ENCODE results near the gene ZDHHC18.

Gene ZDHHC18

GRCh38 chr1:26788515-26788785 is 38.0 kb upstream of the ZDHHC18 start:
- Histone ChIP-seq H3K4me3 (replicated peaks; ENCODE audit: insufficient read depth, low read length) (peak overlapping the region; percentile 68), H3K27me3 (ENCODE audit: insufficient read depth, poor library complexity, severe bottlenecking) (no peaks in the 10 kb centered on the region), H3K27ac (replicated peaks) (peak overlapping the region; percentile 100)
- DNase-seq (ENCODE audit: low read depth in 1 of 2, low spot score in 1 of 2) = no peak
- TF ChIP-seq POLR2AphosphoS5 (IDR thresholded peaks at IDR 0.05; ENCODE audit: low read depth) (no peak), CTCF (IDR thresholded peaks at IDR 0.05; ENCODE audit: insufficient read depth, low read length) (no peak), SPI1 (IDR thresholded peaks at IDR 0.05; ENCODE audit: borderline replicate concordance, low read depth) (no peak), REST (IDR thresholded peaks at IDR 0.05; ENCODE audit: insufficient replicate concordance, low read depth) (no peak), GABPA (IDR thresholded peaks at IDR 0.05; ENCODE audit: low read depth) (no peak)

GRCh38 chr1:26788836-26789611 is 37.5 kb upstream of the ZDHHC18 start:
- peak; percentile 62 to 92 for DNase-seq (ENCODE audit: low read depth in 1 of 2, low spot score in 1 of 2)
- Histone ChIP-seq H3K27ac (replicated peaks) (peak overlapping the region; percentile 100), H3K27me3 (ENCODE audit: insufficient read depth, poor library complexity, severe bottlenecking) (no peaks in the 10 kb centered on the region), H3K4me3 (replicated peaks; ENCODE audit: insufficient read depth, low read length) (peak overlapping the region; percentile 68)
- TF ChIP-seq CTCF (IDR thresholded peaks at IDR 0.05; ENCODE audit: insufficient read depth, low read length) = peak; percentile 80
- no peak for TF ChIP-seq REST (IDR thresholded peaks at IDR 0.05; ENCODE audit: insufficient replicate concordance, low read depth)

- H3K27me3 ChIP-seq (ENCODE audit: insufficient read depth, poor library complexity, severe bottlenecking) = no peaks in the 10 kb centered on the region
- TF ChIP-seq POLR2AphosphoS5 (IDR thresholded peaks at IDR 0.05; ENCODE audit: low read depth) (no peak), SPI1 (IDR thresholded peaks at IDR 0.05; ENCODE audit: borderline replicate concordance, low read depth) (no peak), GABPA (IDR thresholded peaks at IDR 0.05; ENCODE audit: low read depth) (no peak), REST (IDR thresholded peaks at IDR 0.05; ENCODE audit: insufficient replicate concordance, low read depth) (no peak), CTCF (IDR thresholded peaks at IDR 0.05; ENCODE audit: insufficient read depth, low read length) (no peak)
- no peak for DNase-seq (ENCODE audit: low read depth in 1 of 2, low spot score in 1 of 2)
- peak overlapping the region; percentile 100 for H3K27ac ChIP-seq (replicated peaks)
- no peak overlapping the region for H3K4me3 ChIP-seq (replicated peaks; ENCODE audit: insufficient read depth, low read length)
Measured at GRCh38 chr1:26789612-26789865, 36.9 kb upstream of the ZDHHC18 start.

Data from HL-60 (cell line).